H1 (cell line): ENCODE results near the gene CLINT1. TPM values are rescaled to one million over a fixed set of nuclear protein-coding genes. Genes with fewer than 3 reads are reported as not detected.

Experiments used
- ASH2L ChIP-seq: fragments of 200-600, 300-600 bp; sonication (generic); IDR thresholded peaks from one replicate; pipeline ENCODE4 v1.7.1; 2017; ENCODE audit warnings: low read length
- ATF3 ChIP-seq: IDR thresholded peaks from 2 replicates; pipeline ENCODE4 v1.6.1; 2011; ENCODE audit warnings: low read depth, mild to moderate bottlenecking, low read length; ENCODE audit not compliant: insufficient read depth
- CEBPB ChIP-seq: IDR thresholded peaks from 2 replicates; pipeline ENCODE4 v1.6.1; 2012; ENCODE audit warnings: low read depth, low read length
- CTCF ChIP-seq, 3 experiments: IDR thresholded peaks; 1 replicate in 2 of 3; 2 replicates in 1 of 3; pipeline versions ENCODE4 v1.5.1 to v1.6.1; 2011; ENCODE audit warnings: low read length in 3 of 3, mild to moderate bottlenecking in 3 of 3, inconsistent platforms in 2 of 3, low read depth in 1 of 3, moderate library complexity in 1 of 3; ENCODE audit not compliant: insufficient read depth in 1 of 3; ENCODE audit errors: control extremely low read depth in 1 of 3
- EZH2 ChIP-seq: fragments of 200-600 bp; sonication (generic); IDR thresholded peaks from 2 replicates; pipeline ENCODE4 v1.7.1; 2012; ENCODE audit warnings: low read depth, mild to moderate bottlenecking, moderate library complexity, low read length, inconsistent platforms; ENCODE audit not compliant: severe bottlenecking
- KDM4A ChIP-seq: IDR thresholded peaks from one replicate; pipeline ENCODE4 v1.7.1; 2012; ENCODE audit warnings: low read depth, mild to moderate bottlenecking, moderate library complexity, low read length, inconsistent platforms; ENCODE audit not compliant: severe bottlenecking
- KDM5A ChIP-seq: fragments of 200-600 bp; IDR thresholded peaks from 2 replicates; pipeline ENCODE4 v1.7.1; 2012; ENCODE audit warnings: mild to moderate bottlenecking, low read length, inconsistent platforms, mixed read lengths
- MAFK ChIP-seq: IDR thresholded peaks from 2 replicates; pipeline ENCODE4 v1.6.1; 2012; ENCODE audit warnings: low read depth, mild to moderate bottlenecking, improper control_type of control experiment, low read length
- MAX ChIP-seq: IDR thresholded peaks from 2 replicates; pipeline ENCODE4 v1.6.1; 2012; ENCODE audit warnings: inconsistent platforms
- POLR2A ChIP-seq, 2 experiments: IDR thresholded peaks; 1 replicate in 1 of 2; 2 replicates in 1 of 2; pipeline ENCODE4 v1.6.1; 2011; ENCODE audit warnings: low read depth in 2 of 2, low read length in 2 of 2, mild to moderate bottlenecking in 2 of 2; ENCODE audit errors: control extremely low read depth in 1 of 2
- RAD21 ChIP-seq, 2 experiments: IDR thresholded peaks in 1 of 2; conservative IDR thresholded peaks in 1 of 2; 2 replicates each; pipeline ENCODE4 v1.6.1; 2011; ENCODE audit warnings: low read depth in 2 of 2, low read length in 2 of 2, improper control_type of control experiment in 1 of 2, inconsistent platforms in 1 of 2, mild to moderate bottlenecking in 1 of 2, moderate library complexity in 1 of 2
- SIN3A ChIP-seq, 2 experiments: IDR thresholded peaks in 1 of 2; conservative IDR thresholded peaks in 1 of 2; 2 replicates each; pipeline ENCODE4 v1.6.1; 2011 to 2012; ENCODE audit warnings: low read length in 2 of 2, improper control_type of control experiment in 1 of 2, low read depth in 1 of 2, mild to moderate bottlenecking in 1 of 2
- TBP ChIP-seq: IDR thresholded peaks from 2 replicates; pipeline ENCODE4 v1.6.1; 2011; ENCODE audit warnings: low read depth, low read length, improper control_type of control experiment
- TEAD4 ChIP-seq: IDR thresholded peaks from 2 replicates; pipeline ENCODE4 v1.6.1; 2012; ENCODE audit warnings: low read depth, low read length, inconsistent platforms, mixed read lengths
- polyA plus RNA-seq, 7 experiments: library from polyadenylated mRNA; depleted of rRNA in 3 of 7; stranded (reverse) in 5 of 7; unstranded in 2 of 7; fragments of >200 nt in 5 of 7; fragments of 200-250 nt in 2 of 7; gene quantifications; 1 replicate in 5 of 7; 2 replicates in 1 of 7; 4 replicates in 1 of 7; pipeline versions ENCODE4 v1.2.1 to v1.2.3, GENCODE V29; 2011 to 2013; ENCODE audit warnings: missing spikeins in 2 of 7, mixed read lengths in 2 of 7
- total RNA-seq: library from RNA; stranded (reverse); fragmentation: NEBNext Ultra II Directional; extraction: Animal tissue kit (Norgen Biotek cat#: 25700); gene quantifications from 2 replicates; pipeline ENCODE4 v1.2.1, GENCODE V29; 2021

The CLINT1 gene
- total and polyA plus RNA-seq, 2 of the 8 experiments (the other 6 are each of a cell fraction or from before 2014, with no cell fraction given), result 85.9 to 140 TPM

GRCh38 chr5:157743163-157744050 is 115.5 kb downstream of the CLINT1 start, which contains the start of gene LSM11 (continued):
- TF ChIP-seq POLR2A (IDR thresholded peaks at IDR 0.05; ENCODE audit: control extremely low read depth in 1 of 2, low read depth in 2 of 2, low read length in 2 of 2), result peak in 1 of 2 experiments; percentile 19; a peak in 1 of 3 replicates
- peak; percentile 88 to 95; a peak in 3 of 4 replicates for TF ChIP-seq SIN3A (conservative IDR thresholded peaks at IDR 0.05 in 1 of 2, IDR thresholded peaks at IDR 0.05 in 1 of 2; ENCODE audit: low read depth in 1 of 2, low read length in 2 of 2)
- TF ChIP-seq ASH2L, result no peak
- no peak for TF ChIP-seq KDM5A
- TF ChIP-seq TEAD4, result 0 out of 2 replicates have a peak, but pooled peaks have one; percentile 44
- TF ChIP-seq ATF3, result peak; percentile 76
- TF ChIP-seq MAX, result peak; percentile 77
- TF ChIP-seq KDM4A, result peak; percentile 23
- TF ChIP-seq RAD21 (IDR thresholded peaks at IDR 0.05 in 1 of 2, conservative IDR thresholded peaks at IDR 0.05 in 1 of 2; ENCODE audit: low read depth in 2 of 2, low read length in 2 of 2), result peak; percentile 86 to 92
- TF ChIP-seq CTCF (IDR thresholded peaks at IDR 0.05; ENCODE audit: control extremely low read depth in 1 of 3, insufficient read depth in 1 of 3, low read depth in 1 of 3, low read length in 3 of 3), result peak; percentile 97 to 100 (median 99)
- TF ChIP-seq CEBPB, result no peak
- TF ChIP-seq EZH2, result no peak
- peak; percentile 67 for TF ChIP-seq TBP
- TF ChIP-seq MAFK, result no peak
